SH-SY5Y (cell line): Measurements from ENCODE around the gene OGFR.

Experiments used
- GATA2 ChIP-seq: IDR thresholded peaks from 2 replicates; pipeline ENCODE4 v1.6.1; 2011; ENCODE audit warnings: mild to moderate bottlenecking, low read depth, low read length
- GATA3 ChIP-seq: IDR thresholded peaks from 2 replicates; pipeline ENCODE4 v1.6.1; 2011; ENCODE audit warnings: low read depth, mild to moderate bottlenecking, low read length, moderate library complexity

- TF ChIP-seq GATA3 (no peak), GATA2 (no peak)
These were observed 39.0 kb downstream of the OGFR start for GRCh38 chr20:62843656-62844055.
